HK-2 (cell line): Measurements from ENCODE around the gene TTC23L.
A peak's percentile ranks its signal among the peaks of the same experiment; 100 is the strongest.
"Not testable (repeated sequence)": the region's sequence is repeated elsewhere in the genome, so short reads cannot be mapped to it uniquely, and the experiment has no call there.

ENCODE experiments used
- DNase-seq: peaks from one replicate; pipeline ENCODE4 v3.0.0-alpha.2; 2018; ENCODE audit not compliant: unreplicated experiment

The TTC23L gene, protein sequence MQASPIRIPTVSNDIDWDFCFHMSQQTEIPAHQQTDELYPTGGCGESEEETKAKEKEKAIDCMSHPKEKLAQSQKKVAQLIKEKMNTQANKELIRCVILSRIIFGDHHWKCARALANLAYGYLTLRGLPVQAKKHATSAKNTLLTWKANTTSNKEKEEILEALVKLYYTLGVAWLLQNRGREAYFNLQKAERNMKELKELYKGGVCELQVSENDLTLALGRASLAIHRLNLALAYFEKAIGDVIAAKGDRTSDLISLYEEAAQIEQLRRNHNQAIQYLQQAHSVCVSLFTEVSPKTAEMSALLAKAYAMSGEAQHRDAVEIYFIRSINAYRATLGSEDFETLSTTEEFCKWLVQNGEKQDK

DNA sequence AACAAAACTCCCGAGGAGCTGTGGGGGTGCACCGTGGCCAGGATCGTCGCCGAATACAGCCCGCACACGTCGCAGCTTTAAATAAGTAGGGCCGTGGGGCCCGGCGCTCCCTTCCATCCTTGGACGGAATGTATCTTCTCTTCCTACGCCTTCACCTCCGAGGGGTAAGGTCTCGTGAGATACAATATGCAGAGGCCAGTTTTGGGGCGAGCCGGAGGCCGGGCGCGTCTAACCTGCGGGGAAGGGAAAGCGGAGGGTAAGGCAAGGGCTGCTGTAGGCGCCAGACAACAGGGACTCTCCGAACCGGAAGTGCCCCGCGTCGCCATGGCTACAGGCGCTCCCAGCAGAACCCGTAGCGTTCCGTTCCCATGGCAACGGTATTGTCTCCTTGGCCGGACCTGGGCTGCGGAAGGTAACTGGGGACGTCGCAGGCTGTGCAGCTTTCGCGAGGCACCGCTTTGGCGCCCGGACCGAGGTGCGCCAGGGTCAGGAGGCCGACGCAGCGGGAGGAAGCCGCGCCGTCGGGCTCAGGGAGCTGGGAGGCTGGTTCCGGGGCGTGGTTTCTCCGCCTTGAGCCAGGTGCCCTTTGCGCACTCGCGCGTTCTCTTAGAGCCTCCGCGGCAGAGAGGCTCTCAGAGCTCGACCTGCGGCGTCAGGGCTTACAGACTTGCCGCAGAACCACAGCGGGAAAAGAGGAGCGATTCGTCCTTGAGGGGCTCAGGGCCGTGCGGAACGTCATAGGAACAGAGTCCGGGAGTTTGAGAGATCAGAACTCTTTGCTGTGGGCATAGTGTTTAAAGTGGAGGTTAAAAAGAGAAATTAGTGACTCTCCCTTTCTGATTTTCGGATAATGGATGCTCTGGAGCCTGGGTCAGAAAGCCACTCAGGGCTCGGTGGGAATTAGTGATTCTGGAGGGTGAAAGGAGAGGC lies at the start of gene TTC23L:
Gene TTC23L, plus strand, starts transcription at position 380 of the 930 bp plus-strand sequence. CDS start 1,508 bp downstream, outside the sequence.
- DNase-seq = peak; percentile 27

DNA sequence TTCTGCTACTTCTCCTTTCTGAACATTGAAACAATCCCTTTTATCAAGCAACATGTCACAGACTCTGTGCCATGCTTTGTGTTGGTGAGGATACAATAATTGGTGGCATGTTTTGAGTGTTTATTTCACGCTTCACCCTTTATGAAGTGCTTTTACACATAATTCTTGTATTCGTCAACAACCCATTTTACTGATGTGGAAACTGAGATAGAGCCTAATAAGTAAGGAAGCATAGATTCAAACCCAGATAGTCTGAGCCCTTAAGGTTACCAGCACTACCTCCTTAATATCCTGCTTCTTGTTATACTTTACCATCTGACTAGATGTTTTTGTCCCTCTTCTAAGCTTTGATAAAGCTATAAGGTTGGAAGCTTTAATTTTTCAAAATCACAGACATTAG lies 49.3 kb upstream of the TTC23L start:
- no peak for DNase-seq

DNA sequence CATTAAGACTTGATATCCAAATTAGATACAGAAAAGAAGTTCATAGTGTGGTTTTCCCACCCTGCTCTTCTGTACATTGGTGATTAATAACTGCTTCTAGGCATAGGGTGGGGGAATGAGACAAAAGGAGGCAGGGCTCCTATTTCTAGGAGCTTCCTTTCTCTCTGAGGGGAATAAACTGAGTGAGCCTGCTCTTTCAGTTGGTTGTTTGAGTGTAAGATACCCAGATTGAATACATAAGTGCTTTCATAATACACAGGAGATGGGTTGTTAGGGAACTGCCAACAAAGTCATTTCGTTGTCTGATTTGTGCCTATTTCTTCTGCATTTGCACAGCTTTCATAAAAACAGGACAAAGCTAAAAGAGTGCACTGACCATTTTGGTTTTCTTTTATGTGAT lies 48.9 kb upstream of the TTC23L start:
- no peak for DNase-seq

DNA sequence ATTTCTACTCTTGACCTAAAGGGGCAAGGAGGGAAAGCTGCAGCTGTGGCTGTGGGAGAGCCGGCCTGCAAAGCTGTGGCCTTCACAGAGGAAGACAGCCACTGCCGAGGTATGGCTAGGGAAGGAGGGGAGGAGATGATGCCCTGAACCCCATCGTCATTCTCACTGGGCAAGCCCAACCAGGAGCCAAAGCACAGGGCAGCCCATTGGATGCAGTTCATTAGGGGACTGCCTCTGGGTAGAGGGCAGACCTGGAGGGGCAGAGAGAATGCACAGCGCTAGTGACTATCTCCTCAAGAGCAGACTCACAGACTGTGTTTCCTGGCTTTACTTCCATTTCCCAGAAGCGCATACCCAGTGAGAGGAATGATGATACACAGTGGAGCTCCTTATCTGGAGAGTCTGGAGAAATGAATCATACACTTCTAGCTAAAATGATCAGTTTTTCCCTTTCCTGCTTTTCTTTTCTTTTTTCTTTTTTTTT lies 47.2 kb upstream of the TTC23L start:
- peak; percentile 17 for DNase-seq

DNA sequence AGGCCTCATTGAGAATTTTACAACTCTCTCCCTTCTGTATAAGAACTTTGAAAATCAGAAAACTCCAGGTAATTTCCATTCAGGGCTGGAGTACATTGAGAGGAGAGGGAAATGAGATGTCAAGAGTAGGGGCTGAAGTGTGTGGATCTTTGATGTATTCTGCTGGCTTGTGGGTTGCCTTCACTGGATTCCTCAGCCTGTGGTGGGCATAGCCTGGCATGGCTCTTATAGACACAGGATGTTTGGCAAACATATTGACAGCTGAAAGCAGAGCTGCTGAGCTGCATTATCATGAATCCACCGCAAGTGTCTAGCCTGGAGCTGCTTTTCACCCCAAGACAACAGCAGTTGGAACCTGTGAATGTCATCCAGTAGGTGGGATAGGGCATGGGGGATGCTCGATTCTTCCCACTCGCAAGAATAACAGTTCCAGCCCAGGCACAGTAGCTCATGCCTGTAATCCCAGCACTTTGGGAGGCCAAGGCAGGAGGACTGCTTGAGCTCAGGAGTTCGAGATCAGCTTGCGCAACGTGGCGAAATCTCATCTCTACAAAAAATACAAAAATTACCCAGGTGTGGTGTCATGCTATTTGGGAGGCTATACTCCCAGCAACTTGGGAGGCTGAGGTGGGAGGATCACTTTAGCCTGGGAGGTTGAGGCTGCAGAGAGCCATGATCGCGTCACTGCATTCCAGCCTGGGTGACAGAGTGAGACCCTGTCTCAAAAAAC lies 36.0 kb upstream of the TTC23L start:
- DNase-seq = no peak

DNA sequence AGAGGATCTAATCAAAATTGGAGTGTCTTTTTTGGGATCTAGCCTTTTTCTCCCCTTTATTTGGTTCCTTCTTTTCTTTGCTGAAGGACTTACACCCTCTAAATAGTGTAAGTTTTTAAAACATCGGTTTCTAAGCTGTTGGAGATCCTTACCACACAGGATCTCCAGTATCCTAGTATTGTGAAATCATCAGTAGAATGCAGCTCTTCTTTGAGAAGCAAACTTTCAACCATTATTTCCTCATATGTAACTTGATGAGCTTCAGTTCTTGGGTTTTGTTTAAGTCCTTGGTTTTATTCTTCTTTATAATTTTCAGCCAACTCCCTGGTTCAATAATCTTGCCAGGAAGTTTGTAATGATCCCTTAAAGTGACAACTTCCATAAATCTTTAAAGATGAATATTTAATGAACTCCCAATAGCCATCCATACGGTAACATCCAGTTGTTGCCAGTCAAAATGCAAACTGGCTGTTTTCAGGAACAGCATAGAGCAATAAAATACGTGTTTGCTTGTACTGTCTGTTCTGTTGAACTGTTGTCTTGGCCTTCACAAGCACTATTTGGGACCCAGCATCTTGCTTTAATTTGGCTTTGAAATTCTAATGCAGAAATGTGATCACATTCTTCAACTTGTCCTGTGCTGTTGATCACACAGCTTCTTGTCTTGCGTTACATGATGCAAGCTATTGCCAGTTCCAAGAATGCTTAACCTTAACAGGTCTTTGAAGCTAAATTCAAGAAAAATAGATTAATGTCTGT lies 34.8 kb upstream of the TTC23L start:
- no peak for DNase-seq

DNA sequence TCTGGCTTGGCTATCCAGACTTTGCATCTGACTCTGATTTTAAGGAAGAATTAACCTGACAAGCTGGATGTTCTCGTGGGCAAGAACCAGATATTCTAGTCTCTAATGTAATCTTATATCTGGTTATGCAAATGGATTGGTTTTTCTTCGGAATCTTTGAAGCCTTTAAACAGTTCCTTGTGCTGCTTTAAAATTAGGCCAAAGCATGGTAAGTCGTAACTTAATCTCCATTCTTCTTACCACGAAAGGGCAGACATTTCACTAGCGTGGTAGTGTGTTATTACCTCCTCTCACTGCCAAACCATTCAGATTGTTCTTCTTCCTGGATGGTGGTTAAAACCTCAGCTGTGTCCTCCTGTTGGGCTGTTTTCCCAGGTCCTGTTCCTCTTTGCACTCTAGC lies 34.1 kb upstream of the TTC23L start:
- no peak for DNase-seq

DNA sequence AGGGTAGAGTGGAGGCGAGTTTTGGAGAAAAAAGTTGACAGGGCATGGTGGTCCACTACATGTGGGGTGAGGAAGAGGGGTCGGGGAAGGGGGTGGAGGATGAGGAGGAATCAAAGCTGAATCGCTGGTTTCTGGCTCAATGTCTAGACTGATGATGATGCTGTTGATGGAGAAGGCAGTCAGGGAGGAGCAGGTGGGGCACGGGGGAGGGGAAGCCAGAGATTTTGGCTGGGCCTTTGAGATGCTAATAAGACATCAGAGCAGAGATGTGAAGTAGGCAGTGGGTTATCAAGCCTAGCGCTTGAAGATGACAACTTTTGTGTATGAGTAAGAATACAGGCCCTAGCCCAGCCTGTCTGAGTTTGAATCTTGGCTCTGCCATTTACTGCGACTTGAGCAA lies 32.4 kb upstream of the TTC23L start:
- no peak for DNase-seq

DNA sequence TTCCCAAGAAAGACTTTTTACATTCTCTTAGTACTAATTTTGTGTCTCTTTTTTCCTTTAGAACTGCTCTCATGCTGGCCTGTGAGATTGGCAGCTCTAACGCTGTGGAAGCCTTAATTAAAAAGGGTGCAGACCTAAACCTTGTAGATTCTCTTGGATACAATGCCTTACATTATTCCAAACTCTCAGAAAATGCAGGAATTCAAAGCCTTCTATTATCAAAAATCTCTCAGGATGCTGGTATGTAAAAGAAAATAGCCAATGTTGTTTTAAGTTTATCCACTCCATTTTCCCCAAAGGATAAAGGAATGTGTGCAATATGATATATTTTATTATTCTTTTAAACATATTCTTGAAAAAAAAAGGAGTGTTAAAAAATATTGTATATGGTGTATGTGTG lies 27.3 kb upstream of the TTC23L start:
- no peak for DNase-seq

DNA sequence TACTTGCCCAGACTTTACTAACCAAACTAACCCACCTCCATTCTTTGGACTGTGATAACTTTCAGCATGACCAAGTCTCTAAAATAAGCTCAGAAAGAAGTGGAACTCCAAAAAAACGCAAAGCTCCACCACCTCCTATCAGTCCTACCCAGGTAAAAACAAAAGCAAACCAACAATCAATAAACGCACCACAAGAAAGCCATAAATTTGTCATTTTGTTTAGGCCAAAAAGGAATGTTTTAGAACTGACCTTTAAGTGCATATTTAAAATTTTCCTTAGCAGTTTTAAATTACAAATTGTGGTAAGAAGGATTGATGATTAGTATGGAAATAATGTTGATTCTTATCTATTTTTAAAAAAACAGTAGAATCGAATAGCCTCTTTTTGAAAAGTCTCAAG lies 25.5 kb upstream of the TTC23L start:
- no peak for DNase-seq

DNA sequence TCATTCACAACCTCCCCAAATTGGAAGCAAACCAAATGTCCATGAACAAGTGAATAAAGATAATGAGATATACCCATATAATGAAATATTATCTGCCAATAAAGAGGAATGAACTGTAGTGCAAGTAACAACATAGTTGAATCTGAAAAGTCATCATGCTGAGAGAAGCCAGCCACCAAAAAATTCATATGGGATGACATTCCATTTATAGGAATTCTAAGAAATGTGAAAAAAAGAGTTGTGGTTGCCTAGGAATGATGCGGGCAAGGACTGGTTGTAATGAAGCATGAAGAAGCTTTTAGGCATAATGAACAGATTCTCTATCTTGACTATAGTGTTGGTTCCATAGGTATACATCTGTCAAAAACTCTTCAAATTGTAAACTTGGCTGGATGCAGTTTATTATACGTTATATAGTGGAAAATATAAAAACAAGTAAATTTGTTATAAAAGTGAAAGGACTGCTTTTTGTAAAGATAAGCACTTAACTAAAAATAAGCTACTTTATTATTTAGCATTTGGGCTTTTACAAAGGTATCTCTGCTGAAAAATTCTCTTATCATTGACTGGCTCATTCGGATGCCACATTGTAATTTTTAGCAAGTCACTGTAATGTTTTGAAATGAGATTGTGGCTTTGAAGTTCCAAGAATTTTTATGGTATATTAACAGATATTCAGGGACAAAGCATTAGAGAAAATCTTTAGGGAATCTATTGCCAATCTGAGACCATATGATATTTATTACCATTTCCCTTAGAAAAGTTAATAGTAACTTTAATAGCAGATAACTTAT lies 21.2 kb upstream of the TTC23L start:
- DNase-seq = no peak

DNA sequence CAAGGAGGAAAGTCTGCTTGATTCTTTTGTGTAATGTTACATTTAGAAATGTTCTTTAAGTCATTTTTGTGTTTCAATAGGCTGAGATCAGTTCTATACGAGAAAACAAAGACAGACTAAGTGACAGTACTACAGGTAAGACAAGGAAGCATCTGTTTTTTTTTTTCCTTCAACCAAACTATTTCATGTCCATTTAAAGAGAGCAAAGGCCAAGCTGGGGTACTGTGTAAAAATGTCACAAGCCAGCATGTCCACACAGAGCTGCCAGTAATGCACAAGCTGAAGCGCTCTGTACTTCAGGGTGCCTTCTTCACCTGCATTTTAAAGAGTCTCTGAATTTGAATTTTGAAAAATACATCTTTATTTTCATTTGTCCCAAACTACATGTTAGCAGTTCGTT lies 20.2 kb upstream of the TTC23L start:
- no peak for DNase-seq

DNA sequence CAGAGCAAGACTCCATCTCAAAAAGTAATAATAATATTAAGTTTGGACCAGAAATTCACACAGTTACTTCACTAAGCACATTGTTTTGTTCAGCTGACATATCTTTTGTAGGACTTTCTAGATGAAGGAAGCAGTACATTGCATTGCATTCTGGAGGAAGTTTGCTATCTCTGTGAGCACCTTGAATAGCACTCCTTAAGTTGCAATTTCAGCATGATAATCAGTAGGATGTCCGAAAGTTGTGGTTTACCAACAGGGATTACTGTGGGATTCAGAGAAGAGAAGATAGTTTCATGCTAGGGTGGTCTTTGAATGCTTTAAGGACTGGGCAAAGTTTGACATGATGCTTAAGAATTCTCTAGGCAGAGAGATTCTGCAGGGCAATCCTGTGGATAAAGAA lies 18.4 kb upstream of the TTC23L start:
- no peak for DNase-seq

DNA sequence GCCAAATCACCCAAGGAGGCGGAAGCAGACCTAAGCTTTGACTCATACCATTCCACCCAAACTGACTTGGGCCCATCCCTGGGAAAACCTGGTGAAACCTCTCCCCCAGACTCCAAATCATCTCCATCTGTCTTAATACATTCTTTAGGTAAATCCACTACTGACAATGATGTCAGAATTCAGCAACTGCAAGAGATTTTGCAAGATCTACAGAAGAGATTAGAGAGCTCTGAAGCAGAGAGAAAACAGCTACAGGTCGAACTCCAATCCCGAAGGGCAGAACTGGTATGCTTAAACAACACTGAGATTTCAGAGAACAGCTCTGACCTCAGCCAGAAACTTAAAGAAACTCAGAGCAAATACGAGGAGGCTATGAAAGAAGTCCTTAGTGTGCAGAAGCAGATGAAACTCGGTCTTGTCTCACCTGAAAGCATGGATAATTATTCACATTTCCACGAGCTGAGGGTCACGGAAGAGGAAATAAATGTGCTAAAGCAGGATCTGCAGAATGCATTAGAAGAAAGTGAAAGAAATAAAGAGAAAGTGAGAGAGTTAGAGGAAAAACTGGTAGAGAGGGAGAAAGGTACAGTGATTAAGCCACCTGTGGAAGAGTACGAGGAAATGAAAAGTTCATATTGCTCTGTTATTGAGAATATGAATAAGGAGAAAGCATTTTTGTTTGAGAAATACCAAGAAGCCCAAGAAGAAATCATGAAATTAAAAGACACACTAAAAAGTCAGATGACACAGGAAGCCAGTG lies 15.8 kb upstream of the TTC23L start:
- no peak for DNase-seq

DNA sequence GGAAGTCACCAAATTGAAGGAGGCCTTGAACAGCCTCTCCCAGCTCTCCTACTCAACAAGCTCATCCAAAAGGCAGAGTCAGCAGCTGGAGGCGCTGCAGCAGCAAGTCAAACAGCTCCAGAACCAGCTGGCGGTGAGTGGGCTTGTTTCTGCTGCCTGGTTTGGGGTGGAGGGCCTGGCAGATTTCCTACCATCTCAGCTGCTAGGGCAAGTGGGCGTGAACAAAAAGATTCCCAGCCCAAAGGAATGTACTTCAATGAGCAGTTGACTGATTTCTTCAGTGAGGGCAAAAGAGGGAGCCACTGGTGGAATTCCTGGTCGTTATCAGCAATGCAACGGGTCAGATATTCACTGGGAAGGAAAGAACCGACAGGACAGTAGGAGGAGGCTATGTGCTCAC lies 12.6 kb upstream of the TTC23L start:
- DNase-seq = no peak

DNA sequence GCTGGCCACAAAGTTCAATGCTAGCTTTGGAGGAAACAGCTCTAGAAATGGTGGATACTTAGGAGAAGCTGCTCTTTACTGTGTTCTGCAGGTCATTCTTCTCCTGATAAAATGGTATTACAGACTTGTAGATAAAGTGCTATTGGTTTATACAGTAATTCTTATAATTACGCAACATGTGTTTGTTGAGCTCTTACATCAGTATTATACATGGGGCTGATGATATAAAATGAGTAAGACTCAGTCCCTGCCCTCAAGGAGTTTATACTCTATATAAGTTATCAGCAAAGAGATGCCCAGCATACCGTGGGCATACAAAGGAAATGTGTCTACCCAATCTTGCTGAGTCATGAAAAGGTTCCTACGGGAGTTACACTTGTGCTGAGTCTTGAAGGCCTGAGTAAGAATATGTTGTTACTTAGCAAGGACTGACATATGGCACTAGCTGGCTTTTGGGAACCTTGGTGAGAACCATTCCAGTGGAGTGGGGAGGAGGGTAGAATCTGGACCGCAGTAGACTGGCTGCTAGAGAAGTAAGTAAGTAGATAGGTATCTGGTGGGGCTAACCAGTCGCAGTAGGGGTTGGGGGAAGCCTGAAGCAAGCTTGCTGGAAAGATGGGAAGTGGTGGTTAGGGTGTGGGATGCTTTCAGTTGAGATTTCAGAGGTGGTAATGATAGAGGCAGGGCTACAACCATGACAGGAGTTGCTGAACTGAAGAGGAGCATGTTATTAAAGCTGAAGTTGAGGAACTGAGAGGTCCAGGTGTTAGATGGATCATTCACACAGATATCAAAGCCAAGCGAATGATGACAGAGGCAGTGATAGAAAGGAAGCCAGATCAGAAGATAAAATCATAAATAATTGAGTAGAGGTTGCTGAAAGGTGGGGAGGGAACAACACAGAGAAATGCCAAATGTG lies 11.1 kb upstream of the TTC23L start:
- no peak for DNase-seq

DNA sequence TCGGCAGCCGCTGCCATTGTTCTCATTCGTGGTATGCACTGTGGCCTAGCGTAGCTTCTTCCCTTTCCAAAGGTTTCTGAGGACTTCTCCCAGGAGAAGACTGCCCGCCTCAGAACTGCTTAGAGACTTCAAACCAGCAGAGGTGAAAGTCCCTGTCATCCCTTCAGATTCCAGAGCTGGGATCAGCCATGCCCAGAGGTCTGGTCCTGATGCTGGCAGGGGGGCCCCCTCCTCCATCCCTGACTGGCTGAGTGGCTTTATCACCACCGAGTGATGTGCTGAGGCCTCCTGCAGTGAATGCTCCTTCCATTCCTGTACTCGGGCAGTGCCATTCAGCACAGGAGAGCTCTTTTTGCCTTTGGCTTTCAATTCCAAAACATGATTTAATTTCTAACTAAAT lies 8.1 kb upstream of the TTC23L start:
- not testable (repeated sequence) for DNase-seq

DNA sequence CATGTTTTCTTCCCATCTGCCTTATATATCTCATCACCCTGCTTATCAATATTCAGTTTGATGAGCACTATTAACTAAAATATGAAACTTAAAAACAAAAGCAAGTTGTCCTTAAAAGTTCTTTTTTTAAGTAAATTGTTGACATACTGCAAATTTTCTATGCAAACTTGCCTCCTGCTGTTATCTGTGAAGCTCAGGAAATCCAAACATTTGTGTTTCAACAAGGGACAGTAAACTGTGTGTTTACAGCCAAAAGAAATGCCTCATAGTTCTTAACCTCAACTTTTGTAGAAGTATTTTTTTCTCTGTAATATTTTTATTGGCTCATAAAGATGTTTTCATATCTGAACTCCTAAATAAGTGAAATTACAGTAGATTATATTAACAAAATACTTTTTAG lies 7.7 kb upstream of the TTC23L start:
- no peak for DNase-seq

DNA sequence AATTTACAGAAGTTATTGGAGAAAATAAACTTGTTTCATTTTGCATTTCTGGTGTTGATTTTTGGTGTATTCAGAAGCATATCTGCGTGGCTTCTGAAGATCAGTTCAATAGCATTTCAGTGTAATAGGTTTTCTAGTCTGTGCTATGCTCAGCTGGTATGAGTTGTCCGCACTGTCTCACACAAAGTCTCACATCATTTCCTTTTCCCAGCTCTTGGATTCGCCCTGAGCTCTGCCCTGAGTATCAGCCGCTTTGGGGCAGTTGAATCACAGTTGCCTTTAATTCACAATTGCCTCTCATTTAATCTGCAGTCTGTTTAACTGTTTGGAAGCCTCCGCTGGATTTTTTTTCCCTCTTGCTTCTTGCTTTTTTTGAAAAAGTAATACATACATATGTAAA lies 6.4 kb upstream of the TTC23L start:
- DNase-seq = no peak
